Keratinocyte (primary cell): Measurements from ENCODE around the gene STAG1.

Experiments
- EZH2 ChIP-seq: IDR thresholded peaks from one replicate; pipeline ENCODE4 v1.6.1; 2012; ENCODE audit warnings: inconsistent platforms, mild to moderate bottlenecking, low read length, moderate library complexity
- TF ChIP-seq, protein P1 (sequence below), 3 experiments: IDR thresholded peaks in 1 of 3; conservative IDR thresholded peaks in 1 of 3; optimal IDR thresholded peaks in 1 of 3; 2 replicates in 2 of 3; 3 replicates in 1 of 3; pipeline versions ENCODE3 to v1.5.1; 2011; ENCODE audit warnings: low read length in 3 of 3, mild to moderate bottlenecking in 3 of 3, moderate library complexity in 2 of 3, control low read depth in 1 of 3, inconsistent platforms in 1 of 3; ENCODE audit not compliant: insufficient read depth in 2 of 3; ENCODE audit errors: extremely low read depth in 1 of 3

- TF ChIP-seq, protein P1, sequence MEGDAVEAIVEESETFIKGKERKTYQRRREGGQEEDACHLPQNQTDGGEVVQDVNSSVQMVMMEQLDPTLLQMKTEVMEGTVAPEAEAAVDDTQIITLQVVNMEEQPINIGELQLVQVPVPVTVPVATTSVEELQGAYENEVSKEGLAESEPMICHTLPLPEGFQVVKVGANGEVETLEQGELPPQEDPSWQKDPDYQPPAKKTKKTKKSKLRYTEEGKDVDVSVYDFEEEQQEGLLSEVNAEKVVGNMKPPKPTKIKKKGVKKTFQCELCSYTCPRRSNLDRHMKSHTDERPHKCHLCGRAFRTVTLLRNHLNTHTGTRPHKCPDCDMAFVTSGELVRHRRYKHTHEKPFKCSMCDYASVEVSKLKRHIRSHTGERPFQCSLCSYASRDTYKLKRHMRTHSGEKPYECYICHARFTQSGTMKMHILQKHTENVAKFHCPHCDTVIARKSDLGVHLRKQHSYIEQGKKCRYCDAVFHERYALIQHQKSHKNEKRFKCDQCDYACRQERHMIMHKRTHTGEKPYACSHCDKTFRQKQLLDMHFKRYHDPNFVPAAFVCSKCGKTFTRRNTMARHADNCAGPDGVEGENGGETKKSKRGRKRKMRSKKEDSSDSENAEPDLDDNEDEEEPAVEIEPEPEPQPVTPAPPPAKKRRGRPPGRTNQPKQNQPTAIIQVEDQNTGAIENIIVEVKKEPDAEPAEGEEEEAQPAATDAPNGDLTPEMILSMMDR (optimal IDR thresholded peaks at IDR 0.05 in 1 of 3, IDR thresholded peaks at IDR 0.05 in 1 of 3, conservative IDR thresholded peaks at IDR 0.05 in 1 of 3; ENCODE audit: extremely low read depth in 1 of 3, insufficient read depth in 2 of 3, low read length in 3 of 3): no peak
- TF ChIP-seq EZH2: no peak
Observed at GRCh38 chr3:136586580-136586979, 165.6 kb downstream of the STAG1 start.
